Loucy (cell line): ENCODE results near the gene PPFIA4.

Experiments used
- CTCF ChIP-seq: fragments of 200-600 bp; sonication (generic); conservative IDR thresholded peaks from 2 replicates; pipeline ENCODE4 v1.5.1; 2014; ENCODE audit warnings: mild to moderate bottlenecking, antibody characterized with exemption, low read length
- EZH2phosphoT487 ChIP-seq: fragments of 200-600 bp; IDR thresholded peaks from 2 replicates; pipeline ENCODE4 v1.6.1; 2018; ENCODE audit warnings: antibody characterized with exemption, mild to moderate bottlenecking, moderate library complexity, borderline replicate concordance

- TF ChIP-seq CTCF (no peak), EZH2phosphoT487 (no peak)
These were observed 633 bp upstream of the PPFIA4 start for GRCh38 chr1:203025686-203026030.
